HG03103 (cell line): Measurements from ENCODE around the gene RHAG.
"Not testable (repeated sequence)": the region's sequence is repeated elsewhere in the genome, so short reads cannot be mapped to it uniquely, and the experiment has no call there.

Experiments
- ATAC-seq: cut with Tn5 transposase; IDR thresholded peaks from one replicate; pipeline ENCODE4 v1.9.1; 2021; ENCODE audit warnings: low read depth; ENCODE audit not compliant: unreplicated experiment

RHAG gene

GRCh38 chr6:49636713-49637349, at the start of gene RHAG:
Gene RHAG (minus strand): TSS chr6:49636839. CDS start chr6:49636812, 27 bp downstream.
- ATAC-seq = no peak

- no peak for ATAC-seq
Observed at GRCh38 chr6:49676671-49677281, 40.1 kb upstream of the RHAG start.

- no peak for ATAC-seq
Observed at GRCh38 chr6:49675816-49676215, 39.2 kb upstream of the RHAG start.

GRCh38 chr6:49668083-49668511, 31.5 kb upstream of the RHAG start:
- no peak for ATAC-seq

- ATAC-seq = no peak
Observed at GRCh38 chr6:49666930-49667757, 30.5 kb upstream of the RHAG start.

GRCh38 chr6:49666480-49666879, 29.8 kb upstream of the RHAG start:
- ATAC-seq = no peak

- ATAC-seq = no peak
Observed at GRCh38 chr6:49664817-49665216, 28.2 kb upstream of the RHAG start.

- not testable (repeated sequence) for ATAC-seq
Observed at GRCh38 chr6:49664054-49664453, 27.4 kb upstream of the RHAG start.

GRCh38 chr6:49662892-49663261, 26.2 kb upstream of the RHAG start:
- no peak for ATAC-seq

GRCh38 chr6:49662231-49662891, 25.7 kb upstream of the RHAG start:
- ATAC-seq = no peak

- no peak for ATAC-seq
Observed at GRCh38 chr6:49653942-49654341, 17.3 kb upstream of the RHAG start.

GRCh38 chr6:49653438-49653837, 16.8 kb upstream of the RHAG start:
- no peak for ATAC-seq

GRCh38 chr6:49651239-49651638, 14.6 kb upstream of the RHAG start:
- no peak for ATAC-seq

GRCh38 chr6:49649988-49650387, 13.3 kb upstream of the RHAG start:
- ATAC-seq = no peak

- no peak for ATAC-seq
Observed at GRCh38 chr6:49648036-49648435, 11.4 kb upstream of the RHAG start.

GRCh38 chr6:49647476-49647875, 10.8 kb upstream of the RHAG start:
- ATAC-seq = no peak

- ATAC-seq = no peak
Observed at GRCh38 chr6:49646942-49647341, 10.3 kb upstream of the RHAG start.

GRCh38 chr6:49646130-49646824, 9.6 kb upstream of the RHAG start:
- ATAC-seq = no peak

GRCh38 chr6:49645139-49645538, 8.5 kb upstream of the RHAG start:
- ATAC-seq = no peak

GRCh38 chr6:49639177-49639817, 2.7 kb upstream of the RHAG start:
- ATAC-seq = no peak
